ENCODE results near the gene WNT2B. TPM values are rescaled to one million over a fixed set of nuclear protein-coding genes. Genes with fewer than 3 reads are reported as not detected.

Gene WNT2B
- total and polyA plus RNA-seq, 2 donors (not counting 3 experiments of a cell fraction or from before 2014, with no cell fraction given), result 1.5 to 3.6 TPM

DNA sequence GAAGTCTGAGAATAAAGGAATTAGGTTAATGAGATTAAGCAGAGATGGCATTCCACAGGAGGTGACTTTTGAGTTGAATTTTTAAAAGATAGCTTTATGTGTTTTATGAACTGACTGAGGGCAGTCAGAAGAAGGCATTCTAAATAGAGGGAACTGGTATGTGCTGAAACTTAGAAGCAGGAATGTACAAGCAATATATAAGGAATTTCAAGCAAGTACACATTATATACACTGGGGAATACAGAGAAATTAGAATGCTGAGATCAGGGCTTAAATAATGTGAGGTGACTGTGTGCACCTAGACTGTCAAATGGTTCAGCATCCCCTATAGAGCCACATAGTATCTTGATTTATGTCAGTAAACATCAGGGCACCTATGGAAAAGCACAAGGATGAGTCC, 19.3 kb downstream of the WNT2B start:
- dilution Hi-C loops (cut with MboI; ENCODE audit: extremely low pct_ligation_motif_present, low sequenced_read_pairs), result no loop called here
- TF ChIP-seq JUN (IDR thresholded peaks at IDR 0.05; ENCODE audit: borderline replicate concordance, insufficient read depth, insufficient read length, low read depth) (no peak), GATA2 (IDR thresholded peaks at IDR 0.05; ENCODE audit: insufficient read depth, insufficient read length, low read depth, low read length) (no peak), FOS (IDR thresholded peaks at IDR 0.05; ENCODE audit: borderline replicate concordance, insufficient read depth, low read length) (no peak), POLR2AphosphoS5 (IDR thresholded peaks at IDR 0.05; ENCODE audit: insufficient read depth, low read depth, low read length) (no peak), POLR2A (IDR thresholded peaks at IDR 0.05; ENCODE audit: low read depth, low read length) (no peak), EZH2 (IDR thresholded peaks at IDR 0.05; ENCODE audit: borderline replicate concordance, low read depth, low read length, severe bottlenecking) (no peak), MYC (IDR thresholded peaks at IDR 0.05; ENCODE audit: low read depth, low read length) (no peak)
- TF ChIP-seq, protein P1, sequence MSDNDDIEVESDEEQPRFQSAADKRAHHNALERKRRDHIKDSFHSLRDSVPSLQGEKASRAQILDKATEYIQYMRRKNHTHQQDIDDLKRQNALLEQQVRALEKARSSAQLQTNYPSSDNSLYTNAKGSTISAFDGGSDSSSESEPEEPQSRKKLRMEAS (IDR thresholded peaks at IDR 0.05; ENCODE audit: insufficient read depth, insufficient read length), result no peak
- TF ChIP-seq, protein P2, sequence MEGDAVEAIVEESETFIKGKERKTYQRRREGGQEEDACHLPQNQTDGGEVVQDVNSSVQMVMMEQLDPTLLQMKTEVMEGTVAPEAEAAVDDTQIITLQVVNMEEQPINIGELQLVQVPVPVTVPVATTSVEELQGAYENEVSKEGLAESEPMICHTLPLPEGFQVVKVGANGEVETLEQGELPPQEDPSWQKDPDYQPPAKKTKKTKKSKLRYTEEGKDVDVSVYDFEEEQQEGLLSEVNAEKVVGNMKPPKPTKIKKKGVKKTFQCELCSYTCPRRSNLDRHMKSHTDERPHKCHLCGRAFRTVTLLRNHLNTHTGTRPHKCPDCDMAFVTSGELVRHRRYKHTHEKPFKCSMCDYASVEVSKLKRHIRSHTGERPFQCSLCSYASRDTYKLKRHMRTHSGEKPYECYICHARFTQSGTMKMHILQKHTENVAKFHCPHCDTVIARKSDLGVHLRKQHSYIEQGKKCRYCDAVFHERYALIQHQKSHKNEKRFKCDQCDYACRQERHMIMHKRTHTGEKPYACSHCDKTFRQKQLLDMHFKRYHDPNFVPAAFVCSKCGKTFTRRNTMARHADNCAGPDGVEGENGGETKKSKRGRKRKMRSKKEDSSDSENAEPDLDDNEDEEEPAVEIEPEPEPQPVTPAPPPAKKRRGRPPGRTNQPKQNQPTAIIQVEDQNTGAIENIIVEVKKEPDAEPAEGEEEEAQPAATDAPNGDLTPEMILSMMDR (IDR thresholded peaks at IDR 0.05; ENCODE audit: extremely low read depth in 1 of 2, insufficient read depth in 1 of 2, low read depth in 1 of 2, low read length in 2 of 2), result no peak
- ChIA-PET CTCF (interaction anchor here (1.0 to 2.1 kb wide), 3 partner anchors 12 to 94 kb away, joined by 3 to 10 read pairs (median 5); no protein-coding TSS in a partner anchor), POLR2A (no interaction called here)
- DNase-seq (ENCODE audit: low read depth, low spot score) (no peak), FAIRE-seq (no peak)
- Histone ChIP-seq H3K4me2 (ENCODE audit: insufficient read depth, low read length) (no peak overlapping the region), H4K20me1 (replicated peaks; ENCODE audit: control insufficient read depth, extremely low read depth, insufficient read depth, low read length) (no peaks in the 10 kb centered on the region), H3K9me3 (replicated peaks; ENCODE audit: control insufficient read depth, insufficient read depth, low read length) (no peaks in the 10 kb centered on the region), H3K36me3 (ENCODE audit: control insufficient read depth in 2 of 2, extremely low read depth in 1 of 2, insufficient read depth in 2 of 2, low read length in 2 of 2) (peaks cover 2 to 5% of the 10 kb centered on the region in 2 experiments), H3K79me2 (ENCODE audit: control insufficient read depth, insufficient read depth, low read length) (no peaks in the 10 kb centered on the region), H3K9ac (replicated peaks; ENCODE audit: extremely low read depth, insufficient read depth, low read length) (no peak overlapping the region), H3K27ac (ENCODE audit: insufficient read depth, low read depth, low read length) (no peak overlapping the region), H2AFZ (ENCODE audit: low read depth, low read length) (no peak overlapping the region), H3K4me3 (replicated peaks in 1 of 3; ENCODE audit: insufficient read depth in 1 of 3, low read depth in 1 of 3, low read length in 3 of 3) (no peak overlapping the region), H3K4me1 (ENCODE audit: control insufficient read depth, extremely low read depth, insufficient read depth, low read length) (no peaks in the 10 kb centered on the region), H3K27me3 (ENCODE audit: control insufficient read depth in 2 of 2, insufficient read depth in 2 of 2, low read length in 2 of 2) (no peaks in the 10 kb centered on the region), H3K9me1 (replicated peaks; ENCODE audit: control insufficient read depth, extremely low read depth, insufficient read depth, low read length) (no peaks in the 10 kb centered on the region)
- intact Hi-C loops (cut with micrococcal nuclease), result no loop called here
- no TSS peak for BruUV-seq (replicated peaks)
